Measurements from ENCODE around the gene CYTL1. TPM values are rescaled to one million over a fixed set of nuclear protein-coding genes. Genes with fewer than 3 reads are reported as not detected.

CYTL1 gene
- total RNA-seq, 6 experiments from 2014 or later = 0.20 TPM; not detected in 5

DNA sequence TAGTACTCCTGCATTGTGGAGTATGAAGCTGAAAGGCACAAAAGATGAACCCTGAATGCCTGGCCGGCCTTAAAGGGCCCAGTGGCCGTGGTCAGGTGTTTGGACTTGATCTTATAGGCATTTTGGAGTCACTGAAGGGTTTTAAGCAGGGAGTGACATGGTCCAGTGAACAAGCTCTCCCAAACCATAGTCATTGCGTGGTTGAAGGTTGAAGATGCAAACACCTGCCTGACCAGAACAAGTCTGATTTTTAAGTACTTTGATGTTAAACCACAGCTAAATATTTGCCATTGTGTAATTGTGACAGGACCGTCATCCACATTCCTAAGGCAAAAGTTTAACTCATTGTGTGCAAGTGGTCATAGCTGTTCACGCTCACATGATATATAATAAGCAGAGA lies 35.3 kb upstream of the CYTL1 start:
- no peak for DNase-seq
- H3K4me3 ChIP-seq = no peak overlapping the region
- intact Hi-C loops (cut with DNase I) = no loop called here
- whole genome bisulfite sequencing (ENCODE audit: insufficient coverage, low coverage, low lambda C conversion rate, missing lambda C conversion rate) = 33% methylated on average over 5 of the region's 5 CpGs
- H3K27me3 ChIP-seq = peaks cover 0 to 3% of the 10 kb centered on the region in 2 donors
- H3K36me3 ChIP-seq = no peaks in the 10 kb centered on the region
- no peak for ATAC-seq
- peaks cover 0 to 15% (median 0%) of the 10 kb centered on the region in 4 donors for H3K4me1 ChIP-seq
- H3K9me3 ChIP-seq = no peaks in the 10 kb centered on the region
- H3K27ac ChIP-seq = no peak overlapping the region
- TF ChIP-seq, protein P1, sequence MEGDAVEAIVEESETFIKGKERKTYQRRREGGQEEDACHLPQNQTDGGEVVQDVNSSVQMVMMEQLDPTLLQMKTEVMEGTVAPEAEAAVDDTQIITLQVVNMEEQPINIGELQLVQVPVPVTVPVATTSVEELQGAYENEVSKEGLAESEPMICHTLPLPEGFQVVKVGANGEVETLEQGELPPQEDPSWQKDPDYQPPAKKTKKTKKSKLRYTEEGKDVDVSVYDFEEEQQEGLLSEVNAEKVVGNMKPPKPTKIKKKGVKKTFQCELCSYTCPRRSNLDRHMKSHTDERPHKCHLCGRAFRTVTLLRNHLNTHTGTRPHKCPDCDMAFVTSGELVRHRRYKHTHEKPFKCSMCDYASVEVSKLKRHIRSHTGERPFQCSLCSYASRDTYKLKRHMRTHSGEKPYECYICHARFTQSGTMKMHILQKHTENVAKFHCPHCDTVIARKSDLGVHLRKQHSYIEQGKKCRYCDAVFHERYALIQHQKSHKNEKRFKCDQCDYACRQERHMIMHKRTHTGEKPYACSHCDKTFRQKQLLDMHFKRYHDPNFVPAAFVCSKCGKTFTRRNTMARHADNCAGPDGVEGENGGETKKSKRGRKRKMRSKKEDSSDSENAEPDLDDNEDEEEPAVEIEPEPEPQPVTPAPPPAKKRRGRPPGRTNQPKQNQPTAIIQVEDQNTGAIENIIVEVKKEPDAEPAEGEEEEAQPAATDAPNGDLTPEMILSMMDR (IDR thresholded peaks at IDR 0.05) = no peak
- TF ChIP-seq POLR2A (IDR thresholded peaks at IDR 0.05) = no peak

GRCh38 chr4:5052726-5053425 lies 33.6 kb upstream of the CYTL1 start:
- no peak for TF ChIP-seq POLR2A (IDR thresholded peaks at IDR 0.05)
- TF ChIP-seq, protein P1 (IDR thresholded peaks at IDR 0.05) = no peak
- H3K27ac ChIP-seq = no peak overlapping the region
- H3K4me3 ChIP-seq = no peak overlapping the region
- H3K36me3 ChIP-seq = no peaks in the 10 kb centered on the region
- DNase-seq = no peak
- 60% methylated on average over 4 of the region's 6 CpGs for WGBS (ENCODE audit: insufficient coverage, low coverage, low lambda C conversion rate, missing lambda C conversion rate)
- peaks cover 0 to 3% of the 10 kb centered on the region in 2 donors for H3K27me3 ChIP-seq
- ATAC-seq = no peak
- peaks cover 0 to 15% (median 0%) of the 10 kb centered on the region in 4 donors for H3K4me1 ChIP-seq
- H3K9me3 ChIP-seq = no peaks in the 10 kb centered on the region
- intact Hi-C loops (cut with DNase I) = no loop called here

DNA sequence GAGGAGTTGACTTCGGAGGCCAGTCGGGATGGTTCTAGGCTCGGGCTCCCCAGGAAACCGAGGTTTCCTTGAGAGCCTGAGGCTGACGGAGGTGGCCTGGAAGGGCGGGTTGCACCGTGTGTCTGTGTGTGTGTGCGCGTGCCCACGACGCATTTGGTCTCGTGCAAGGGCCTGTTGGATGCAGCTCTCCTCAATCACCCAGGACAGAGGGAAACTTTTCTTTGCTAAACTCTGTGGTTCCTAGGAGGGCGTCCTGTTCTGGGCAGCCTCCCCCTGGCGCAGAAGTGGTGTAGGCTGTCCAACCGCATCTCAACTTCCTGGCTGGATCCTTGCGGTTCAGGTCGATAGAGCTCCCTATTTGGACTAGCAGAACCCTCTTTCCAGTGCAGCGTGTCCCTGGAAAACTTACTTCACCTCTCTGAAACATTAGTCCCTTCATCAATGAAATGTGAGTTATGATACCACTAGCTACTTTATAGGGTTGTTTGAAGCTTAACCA lies 33.0 kb upstream of the CYTL1 start:
- DNase-seq (no peak), ATAC-seq (no peak)
- no peak for TF ChIP-seq POLR2A (IDR thresholded peaks at IDR 0.05)
- TF ChIP-seq, protein P1 (IDR thresholded peaks at IDR 0.05) = no peak
- no peaks in the 10 kb centered on the region for H3K36me3 ChIP-seq
- WGBS (ENCODE audit: insufficient coverage, low coverage, low lambda C conversion rate, missing lambda C conversion rate) = 10% methylated on average over 6 of the region's 18 CpGs
- intact Hi-C loops (cut with DNase I) = no loop called here
- H3K4me1 ChIP-seq = peaks cover 0 to 15% (median 0%) of the 10 kb centered on the region in 4 donors
- no peaks in the 10 kb centered on the region for H3K9me3 ChIP-seq
- peak overlapping the region in 2 of 3 donors; percentile 24 to 35 for H3K4me3 ChIP-seq
- H3K27ac ChIP-seq = no peak overlapping the region
- peaks cover 0 to 3% of the 10 kb centered on the region in 2 donors for H3K27me3 ChIP-seq

- no peak within 1 kb of the TSS for H3K27ac ChIP-seq
- ATAC-seq (peak; percentile 49 to 69 (median 56)), DNase-seq (peak in 1 of 3 donors; percentile 39)
- 0% methylated on average over 4 of the region's 103 CpGs for WGBS (ENCODE audit: insufficient coverage, low coverage, low lambda C conversion rate, missing lambda C conversion rate)
- intact Hi-C loops (cut with DNase I) = no loop called here
- TF ChIP-seq, protein P1 (IDR thresholded peaks at IDR 0.05) = no peak
- peaks cover 0 to 3% of the 10 kb centered on the region in 2 donors for H3K27me3 ChIP-seq
- peaks cover 0 to 15% (median 0%) of the 10 kb centered on the region in 4 donors for H3K4me1 ChIP-seq
- H3K36me3 ChIP-seq = no peaks in the 10 kb centered on the region
- peak within 1 kb of the TSS; percentile 24 to 35 (median 27) for H3K4me3 ChIP-seq
- no peaks in the 10 kb centered on the region for H3K9me3 ChIP-seq
These were observed 32.3 kb upstream of the CYTL1 start, which contains the start of gene STK32B for GRCh38 chr4:5051278-5052203. Gene STK32B, plus strand, starts transcription at chr4:5051480.

Data from right lobe of liver (tissue), 6 donors.